ENCODE data around the gene MAEA.
"Not testable (repeated sequence)": the region's sequence is repeated elsewhere in the genome, so short reads cannot be mapped to it uniquely, and the experiment has no call there.

Gene MAEA

DNA sequence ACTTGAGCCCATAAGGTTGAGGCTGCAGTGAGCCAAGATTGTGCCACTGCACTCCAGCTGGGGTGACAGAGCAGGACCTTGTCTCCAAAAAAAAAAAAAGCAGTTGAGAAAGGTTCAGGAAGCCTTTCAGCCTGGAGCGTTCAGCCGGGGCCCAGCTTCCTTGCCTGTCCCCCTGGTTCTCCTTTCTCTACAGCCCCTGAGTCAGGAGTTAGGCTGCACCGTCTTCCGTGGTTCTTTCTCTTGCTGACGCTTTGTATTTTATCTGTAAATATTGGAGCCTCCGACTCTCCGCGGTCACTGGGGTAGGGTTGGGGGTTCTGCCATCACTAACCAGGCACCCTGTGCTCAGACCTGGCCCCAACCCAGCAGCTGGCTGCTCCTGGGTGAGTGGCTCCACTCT is 43.6 kb downstream of the MAEA start:
- in situ Hi-C loops (cut with MboI; ENCODE audit: low sequenced_read_pairs), result no loop called here

DNA sequence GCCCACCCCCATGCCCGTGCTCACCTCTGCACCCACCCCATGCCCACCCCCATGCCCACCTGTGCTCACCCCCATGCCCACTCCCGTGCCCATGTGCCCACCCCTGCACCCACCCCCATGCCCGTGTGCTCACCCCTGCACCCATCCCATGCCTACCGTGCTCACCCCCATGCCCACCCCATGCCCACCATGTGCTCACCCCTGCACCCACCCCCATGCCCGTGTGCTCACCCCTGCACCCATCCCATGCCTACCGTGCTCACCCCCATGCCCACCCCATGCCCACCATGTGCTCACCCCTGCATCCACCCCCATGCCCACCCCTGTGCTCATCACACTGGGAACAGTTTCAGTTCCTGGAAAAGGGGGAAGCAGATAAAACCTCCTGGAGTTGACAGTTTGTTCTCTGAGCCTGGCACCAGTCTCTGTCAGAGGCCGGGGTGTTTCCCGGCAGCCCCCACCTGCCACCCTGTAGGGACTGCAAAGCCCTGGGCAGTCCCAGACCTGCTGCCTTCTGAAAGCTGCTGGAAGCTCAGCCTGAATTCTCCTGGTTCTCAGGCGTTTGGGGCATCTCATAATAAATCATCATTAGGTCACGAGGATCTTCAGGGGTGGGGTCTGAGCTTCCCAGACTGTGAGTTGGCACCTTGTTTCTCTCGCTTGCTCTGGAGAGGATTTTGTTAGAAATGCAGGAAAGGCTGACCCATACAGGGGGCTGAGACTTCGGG is 44.3 kb downstream of the MAEA start:
- in situ Hi-C loops (cut with MboI; ENCODE audit: low sequenced_read_pairs), result not testable (repeated sequence)

DNA sequence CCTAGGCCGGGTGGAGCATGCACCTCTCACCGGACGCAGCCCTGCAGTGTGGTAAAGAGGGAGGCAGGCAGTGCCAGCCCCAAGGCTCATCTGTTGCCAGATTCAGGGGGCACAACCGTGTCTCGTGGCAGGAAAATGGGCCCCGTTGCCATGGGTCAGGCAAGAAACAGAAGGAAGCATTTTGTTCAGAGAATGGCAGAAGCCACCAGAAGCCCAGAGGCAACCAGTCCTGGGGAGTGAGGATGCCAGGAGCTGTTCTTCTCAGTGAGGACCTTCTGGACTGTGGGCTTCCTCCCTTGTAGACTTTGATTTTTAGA is 44.8 kb downstream of the MAEA start:
- in situ Hi-C loops (cut with MboI; ENCODE audit: low sequenced_read_pairs), result no loop called here

DNA sequence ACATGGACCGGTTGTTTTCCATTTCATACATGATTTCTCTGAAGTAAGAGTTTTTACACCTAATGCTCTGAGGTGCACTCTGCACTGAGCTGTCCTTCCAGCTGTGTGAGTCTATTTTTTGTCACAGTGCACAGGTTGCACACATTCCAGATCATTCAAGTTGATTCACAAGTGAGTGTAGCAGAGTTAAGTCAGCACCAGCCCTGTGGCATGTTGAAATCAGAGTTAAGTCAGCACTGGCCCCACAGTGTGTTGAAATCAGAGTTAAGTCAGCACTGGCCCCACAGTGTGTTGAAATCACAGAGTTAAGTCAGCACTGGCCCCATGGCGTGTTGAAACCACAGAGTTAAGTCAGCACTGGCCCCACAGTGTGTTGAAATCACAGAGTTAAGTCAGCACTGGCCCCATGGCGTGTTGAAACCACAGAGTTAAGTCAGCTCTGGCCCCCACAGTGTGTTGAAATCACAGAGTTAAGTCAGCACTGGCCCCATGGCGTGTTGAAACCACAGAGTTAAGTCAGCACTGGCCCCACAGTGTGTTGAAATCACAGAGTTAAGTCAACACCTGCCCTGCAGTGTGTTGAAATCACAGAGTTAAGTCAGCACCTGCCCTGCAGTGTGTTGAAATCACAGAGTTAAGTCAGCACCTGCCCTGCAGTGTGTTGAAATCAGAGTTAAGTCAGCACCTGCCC is 45.6 kb downstream of the MAEA start:
- in situ Hi-C loops (cut with MboI; ENCODE audit: low sequenced_read_pairs), result not testable (repeated sequence)

DNA sequence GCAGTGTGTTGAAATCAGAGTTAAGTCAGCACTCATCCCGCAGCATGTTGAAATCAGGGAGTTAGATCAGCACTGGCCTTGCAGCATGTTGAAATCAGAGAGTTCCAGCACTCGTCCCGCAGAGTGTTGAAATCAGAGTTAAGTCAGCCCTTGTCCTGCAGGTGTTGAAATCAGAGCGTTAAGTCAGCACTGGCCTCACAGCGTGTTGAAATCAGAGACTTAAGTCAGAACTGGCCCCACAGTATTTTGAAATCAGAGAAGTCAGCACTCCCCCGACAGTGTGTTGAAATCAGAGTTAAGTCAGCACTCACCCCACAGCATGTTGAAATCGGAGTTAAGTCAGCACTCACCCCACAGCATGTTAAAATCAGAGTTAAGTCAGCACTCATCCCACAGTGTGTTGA is 46.4 kb downstream of the MAEA start:
- in situ Hi-C loops (cut with MboI; ENCODE audit: low sequenced_read_pairs), result no loop called here

DNA sequence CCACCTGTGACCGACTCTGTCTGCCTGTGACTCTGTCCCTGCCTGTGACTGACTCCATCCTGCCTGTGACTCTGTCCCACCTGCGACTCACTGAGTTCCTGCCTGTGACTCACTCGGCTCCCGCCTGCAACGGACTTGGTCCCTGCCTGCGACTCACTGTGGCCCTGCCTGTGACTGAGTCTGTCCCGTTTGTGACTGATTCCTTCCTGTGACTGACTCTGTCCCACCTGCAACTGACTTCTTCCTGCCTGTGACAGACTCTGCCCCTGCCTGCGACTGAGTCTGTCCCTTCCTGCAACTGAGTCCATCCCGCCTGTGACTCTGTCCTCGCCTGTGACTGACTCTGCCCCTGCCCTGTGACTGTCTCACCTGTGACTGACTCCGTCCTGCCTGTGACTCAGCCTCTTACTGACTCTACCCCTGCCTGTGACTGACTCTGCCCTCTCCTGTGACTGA is 47.7 kb downstream of the MAEA start:
- in situ Hi-C loops (cut with MboI; ENCODE audit: low sequenced_read_pairs), result no loop called here

DNA sequence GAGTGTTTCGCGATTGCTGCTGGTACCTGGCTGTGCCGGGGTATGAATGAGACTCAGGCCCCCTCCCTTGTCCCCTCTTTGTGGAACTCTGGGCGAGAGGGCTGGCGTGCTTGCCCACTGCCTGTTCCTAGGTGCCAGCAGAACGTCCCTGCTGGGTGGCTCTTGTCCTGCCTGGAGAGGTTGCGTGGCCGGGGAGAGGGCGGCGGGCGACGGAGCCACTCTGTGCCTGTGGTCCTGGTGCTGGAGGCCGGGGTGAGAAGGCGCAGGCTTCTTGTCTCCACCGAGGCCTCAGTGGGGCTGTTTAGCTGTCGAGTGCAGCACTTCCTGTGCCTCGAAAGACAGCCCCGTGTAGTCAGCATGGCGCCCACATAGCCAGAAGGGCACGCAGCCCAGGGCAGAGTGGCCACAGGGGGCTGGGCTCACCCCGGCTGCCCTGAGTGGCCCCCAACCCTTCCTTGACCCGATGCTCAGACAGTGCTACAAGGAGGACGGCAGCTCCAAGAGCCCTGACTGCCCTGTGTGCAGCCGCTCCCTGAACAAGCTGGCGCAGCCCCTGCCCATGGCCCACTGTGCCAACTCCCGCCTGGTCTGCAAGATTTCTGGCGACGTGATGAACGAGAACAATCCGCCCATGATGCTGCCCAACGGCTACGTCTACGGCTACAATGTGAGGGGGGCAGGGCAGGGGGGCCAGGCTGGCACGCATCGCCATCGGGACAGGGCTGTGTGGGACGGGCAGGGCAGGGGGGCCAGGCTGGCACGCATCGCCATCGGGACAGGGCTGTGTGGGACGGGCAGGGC is 48.5 kb downstream of the MAEA start:
- in situ Hi-C loops (cut with MboI; ENCODE audit: low sequenced_read_pairs), result no loop called here

DNA sequence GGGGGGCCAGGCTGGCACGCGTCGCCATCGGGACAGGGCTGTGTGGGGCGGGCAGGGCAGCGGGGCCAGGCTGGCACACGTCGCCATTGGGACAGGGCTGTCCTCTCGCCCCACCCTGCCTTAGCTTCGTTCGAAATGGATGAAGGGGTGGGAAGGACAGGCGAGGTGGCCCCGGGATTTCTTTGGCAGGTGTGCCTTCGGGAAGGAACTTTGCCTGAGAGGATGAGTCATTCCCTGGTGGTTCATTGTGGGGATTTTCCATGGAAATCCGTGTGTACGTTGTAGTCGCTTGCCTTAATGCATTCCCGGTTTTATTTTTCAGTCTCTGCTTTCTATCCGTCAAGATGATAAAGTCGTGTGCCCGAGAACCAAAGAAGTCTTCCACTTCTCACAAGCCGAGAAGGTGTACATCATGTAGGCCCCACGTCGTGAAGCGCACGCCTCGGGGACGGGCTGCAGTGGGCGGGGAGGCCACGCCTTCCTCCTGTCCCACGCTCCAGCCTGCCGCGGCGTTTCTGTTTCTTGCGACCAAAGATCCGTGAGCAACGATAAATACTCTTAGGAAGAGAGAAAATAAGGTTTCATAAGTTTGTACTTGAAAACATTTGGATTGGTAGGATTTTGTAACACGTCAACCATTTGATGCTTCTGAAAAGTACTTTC is 49.2 kb downstream of the MAEA start:
- in situ Hi-C loops (cut with MboI; ENCODE audit: low sequenced_read_pairs), result no loop called here

DNA sequence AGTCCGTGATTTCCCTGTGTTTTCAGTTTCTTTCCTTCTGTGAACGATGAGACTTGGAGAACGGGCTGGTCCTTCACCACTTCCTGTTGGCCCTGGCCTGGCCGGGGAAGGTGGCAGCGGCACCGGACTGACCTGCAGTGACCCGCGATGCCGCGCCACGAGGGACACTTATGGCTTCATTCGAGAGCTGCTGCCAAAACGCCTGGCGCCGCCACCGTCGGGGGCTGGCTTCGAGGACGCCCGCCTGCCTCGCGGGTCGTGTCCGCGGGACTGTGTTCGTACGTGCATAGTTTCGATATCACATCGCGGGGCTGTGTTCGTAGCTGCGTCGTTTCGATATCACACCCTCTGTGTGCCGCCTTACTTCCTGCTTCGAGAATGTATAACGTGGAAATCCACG is 49.8 kb downstream of the MAEA start:
- in situ Hi-C loops (cut with MboI; ENCODE audit: low sequenced_read_pairs), result no loop called here

DNA sequence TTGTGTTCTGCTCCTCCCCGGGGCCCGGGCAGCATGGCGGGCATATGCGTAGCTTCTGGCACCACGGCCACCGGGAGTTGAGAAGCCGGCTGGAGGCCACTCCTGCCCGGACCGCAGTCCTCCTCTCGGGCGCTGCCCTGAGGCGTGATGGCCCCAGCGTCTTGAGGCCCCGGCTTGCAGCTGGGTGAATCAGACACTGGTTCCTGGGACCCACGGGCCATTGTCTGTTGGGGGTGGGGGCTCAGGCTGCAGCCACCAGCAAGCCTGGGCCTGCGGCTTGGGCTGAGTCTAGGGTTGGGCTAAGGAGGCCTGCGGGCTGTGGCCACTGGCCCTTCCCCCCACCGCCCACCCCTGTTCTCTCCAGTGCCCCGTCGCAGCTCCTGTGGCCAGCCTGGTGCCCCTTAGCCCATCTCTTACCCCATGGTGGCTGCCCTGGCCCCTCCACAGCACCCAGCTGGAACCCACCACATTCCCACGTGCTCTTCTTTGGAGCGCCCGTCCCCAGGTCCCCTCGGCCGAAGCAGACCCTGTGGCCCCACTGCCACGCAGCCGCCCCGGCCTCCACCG is 50.6 kb downstream of the MAEA start:
- in situ Hi-C loops (cut with MboI; ENCODE audit: low sequenced_read_pairs), result no loop called here

DNA sequence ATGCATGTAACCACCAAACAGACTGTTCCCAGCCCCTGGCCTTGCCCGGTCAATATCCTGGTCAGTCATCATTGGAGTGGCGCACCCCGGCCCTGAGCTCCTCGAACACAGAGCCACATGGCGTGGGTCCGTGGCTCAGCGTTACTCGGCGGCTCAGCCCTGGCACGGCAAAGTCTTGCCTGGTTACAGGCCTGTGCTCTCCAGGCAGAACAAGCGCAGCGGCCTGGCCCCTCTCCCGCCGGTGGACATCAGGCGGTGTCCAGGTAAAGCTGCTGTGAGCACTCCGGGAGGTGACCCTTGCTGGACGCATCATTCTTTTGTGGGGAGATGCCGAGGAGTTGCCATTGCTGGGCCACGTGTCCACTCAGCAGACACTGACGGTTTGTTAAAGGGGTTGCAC is 51.2 kb downstream of the MAEA start:
- in situ Hi-C loops (cut with MboI; ENCODE audit: low sequenced_read_pairs), result no loop called here

DNA sequence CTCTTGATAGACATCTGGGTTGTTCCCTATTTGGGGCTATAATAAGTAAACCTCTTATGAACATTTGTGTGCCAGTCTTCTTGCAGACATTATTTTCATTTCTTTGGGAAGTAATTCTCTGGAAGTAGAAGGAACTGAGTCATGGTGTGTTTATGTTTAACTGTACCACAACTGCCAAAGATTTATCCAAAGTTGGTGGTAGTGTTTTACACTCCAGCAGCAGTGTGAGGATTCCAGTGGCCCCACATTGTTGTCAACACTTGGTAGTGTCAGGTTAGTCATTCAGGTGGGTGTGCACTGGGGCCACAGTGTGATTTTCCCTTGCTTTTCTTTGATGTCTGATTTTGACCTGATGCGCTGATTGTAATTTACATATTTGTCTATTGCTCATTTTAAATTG is 52.3 kb downstream of the MAEA start:
- in situ Hi-C loops (cut with MboI; ENCODE audit: low sequenced_read_pairs), result no loop called here

DNA sequence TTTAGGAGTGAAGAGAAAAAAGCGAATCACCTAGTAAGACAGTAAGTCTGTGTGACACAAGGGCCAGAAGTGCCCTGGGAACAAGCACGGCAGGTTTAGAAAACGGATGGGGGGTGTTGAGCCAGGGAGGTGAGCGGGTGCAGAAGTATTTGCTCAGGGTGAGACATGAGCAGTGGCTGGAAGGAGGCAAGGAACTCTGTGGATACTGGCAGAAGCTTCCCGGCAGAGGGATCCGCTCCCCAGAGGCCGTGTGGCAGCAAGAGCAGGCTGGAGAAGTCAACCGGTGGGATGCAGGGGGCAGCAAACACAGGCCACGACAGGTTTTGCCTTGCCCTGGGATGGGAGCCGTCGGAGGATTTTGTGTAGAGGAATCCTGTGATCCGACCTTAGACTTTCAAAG is 55.0 kb downstream of the MAEA start:
- in situ Hi-C loops (cut with MboI; ENCODE audit: low sequenced_read_pairs), result no loop called here

DNA sequence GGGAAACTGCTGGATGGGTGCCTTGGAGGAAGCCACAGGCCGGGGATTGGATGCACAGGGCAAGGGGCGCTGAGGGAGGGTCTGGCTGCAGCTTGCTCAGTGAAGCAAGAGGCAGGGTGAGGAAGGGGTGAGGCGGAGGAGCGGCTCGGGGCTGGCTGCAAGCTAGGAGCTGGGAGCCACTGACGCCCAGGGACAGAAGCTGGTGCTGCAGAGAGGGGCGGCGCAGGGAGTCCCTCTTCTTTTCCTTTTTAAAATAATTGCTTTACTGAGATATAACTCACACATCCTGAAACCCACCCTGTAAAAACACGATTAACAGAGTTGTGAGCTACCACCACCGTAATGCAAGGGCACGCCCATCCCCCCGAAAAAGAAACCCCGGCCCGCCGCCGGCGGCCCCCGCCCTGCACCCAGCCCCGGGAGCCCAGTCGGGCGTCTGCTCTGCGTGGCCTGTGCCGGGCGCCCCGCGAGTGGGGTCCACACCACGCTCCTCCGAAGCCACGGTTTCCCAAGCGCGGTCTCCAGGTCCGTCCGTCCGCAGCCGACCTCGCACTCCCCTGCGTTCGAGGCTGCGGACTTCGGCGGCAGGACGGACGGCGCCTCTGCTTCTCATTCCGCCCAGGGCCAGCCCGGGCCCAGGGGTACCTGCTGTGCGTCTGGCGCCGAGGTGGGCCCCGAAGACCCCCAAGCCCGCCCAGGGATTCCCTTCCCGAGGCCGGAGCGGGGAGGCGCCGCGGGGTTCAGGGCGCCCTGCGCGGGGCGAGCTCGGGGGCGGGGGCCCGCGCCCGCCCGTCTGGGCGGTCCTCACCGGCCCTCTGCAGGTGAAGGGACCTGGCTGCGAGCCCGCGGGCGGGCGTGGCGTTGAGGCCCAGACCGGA is 56.5 kb downstream of the MAEA start:
- in situ Hi-C loops (cut with MboI; ENCODE audit: low sequenced_read_pairs), result no loop called here

DNA sequence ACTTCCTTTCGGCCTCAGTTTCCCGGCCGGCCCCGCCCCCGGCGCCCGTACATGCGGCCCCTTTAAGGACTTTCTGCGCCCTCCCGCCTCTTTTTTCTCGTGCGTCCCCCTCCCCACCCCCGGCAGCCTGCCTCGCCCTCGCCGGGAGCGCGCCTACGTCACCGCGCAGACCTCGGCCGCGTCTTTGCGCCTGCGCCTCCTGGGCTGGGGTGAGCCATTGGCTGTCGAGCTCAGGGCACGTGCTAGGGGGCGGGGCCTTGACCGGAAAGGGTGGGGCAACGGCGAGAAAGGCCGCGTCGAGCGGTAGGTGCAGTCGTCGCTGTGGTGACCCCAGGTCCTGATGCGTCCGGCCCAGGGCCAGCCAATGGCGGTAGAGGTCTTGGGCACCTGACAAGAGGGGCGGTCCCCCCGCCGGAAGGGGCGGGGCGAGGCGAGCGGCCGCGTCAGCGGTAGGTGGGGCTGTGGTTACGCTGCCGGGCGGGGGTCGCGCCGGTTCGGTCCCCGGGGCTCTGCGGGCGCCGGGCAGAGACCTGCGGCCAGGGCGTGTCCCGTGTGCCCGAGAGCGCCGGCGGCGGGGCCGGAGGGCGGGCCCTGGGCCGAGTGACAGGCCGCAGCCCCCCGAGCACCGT is 57.2 kb downstream of the MAEA start, which contains the start of gene UVSSA:
Gene UVSSA, plus strand, starts transcription at position 428 of the 629 bp plus-strand sequence. CDS start 884 bp downstream, outside the sequence.
- in situ Hi-C loops (cut with MboI; ENCODE audit: low sequenced_read_pairs), result no loop called here

DNA sequence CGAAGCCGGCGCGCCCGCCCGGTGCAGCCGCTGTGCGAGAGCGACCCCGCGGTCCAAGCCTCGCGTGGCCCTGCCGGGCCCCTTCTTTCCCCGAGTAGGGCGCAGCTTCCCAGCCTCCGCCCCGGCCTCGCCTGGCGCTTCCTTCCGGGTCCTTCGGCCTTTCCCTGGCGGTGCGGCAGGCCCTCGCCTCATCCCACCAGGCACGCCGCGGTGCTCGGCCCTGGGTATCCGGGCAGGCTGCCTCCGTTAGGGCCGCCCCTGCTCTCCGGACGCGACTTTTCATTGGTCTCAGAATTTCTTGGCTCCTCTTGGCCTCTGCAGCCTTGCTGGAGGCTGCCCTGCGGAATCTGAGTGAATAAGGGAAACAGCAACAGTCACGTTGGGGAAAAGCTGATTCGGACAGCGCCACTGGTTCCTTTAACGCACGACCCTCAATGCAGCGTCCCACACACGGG is 57.7 kb downstream of the MAEA start:
- in situ Hi-C loops (cut with MboI; ENCODE audit: low sequenced_read_pairs), result no loop called here

DNA sequence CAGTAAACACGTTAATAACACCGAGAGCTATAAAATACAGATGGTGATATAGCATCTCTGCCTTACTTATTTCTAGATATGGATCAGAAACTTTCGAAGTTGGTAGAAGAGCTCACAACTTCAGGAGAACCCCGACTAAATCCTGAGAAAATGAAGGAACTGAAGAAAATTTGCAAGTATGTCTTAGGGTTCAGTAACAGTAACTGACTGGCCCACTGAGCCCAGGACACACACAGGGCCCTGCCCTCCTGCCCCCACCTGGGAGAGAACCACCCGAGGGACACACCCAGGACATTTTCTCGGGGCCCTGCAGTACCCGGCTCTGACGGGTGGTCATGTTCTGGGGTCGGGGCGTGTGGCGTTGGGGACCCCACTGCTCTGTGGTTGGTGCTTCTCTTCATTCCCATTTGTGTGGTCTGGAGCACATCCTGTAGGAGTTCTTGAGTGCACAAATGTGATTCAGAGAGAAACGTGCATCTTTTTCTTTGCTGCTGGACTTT is 58.4 kb downstream of the MAEA start:
- in situ Hi-C loops (cut with MboI; ENCODE audit: low sequenced_read_pairs), result no loop called here

DNA sequence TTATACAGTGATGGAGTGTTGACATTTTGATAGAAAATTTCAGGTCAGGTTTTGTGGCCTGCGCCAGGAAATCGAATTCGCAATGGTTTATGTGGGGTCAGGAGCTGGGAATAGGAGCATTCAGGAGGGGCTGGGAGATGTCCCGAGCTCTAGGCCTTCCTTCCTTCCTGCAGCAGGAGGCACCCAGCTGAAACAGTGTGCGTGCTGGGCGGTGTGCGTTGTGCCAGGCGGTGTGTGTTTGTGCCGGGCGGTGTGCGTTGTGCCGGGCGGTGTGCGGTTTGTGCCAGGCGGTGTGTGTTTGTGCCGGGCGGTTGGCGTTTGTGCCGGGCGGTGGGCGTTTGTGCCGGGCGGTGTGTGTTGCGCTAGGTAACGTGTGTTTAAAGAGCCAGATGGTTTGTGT is 59.1 kb downstream of the MAEA start:
- in situ Hi-C loops (cut with MboI; ENCODE audit: low sequenced_read_pairs), result no loop called here
